ENCODE measurements around the gene YIPF4. TPM values are rescaled to one million over a fixed set of nuclear protein-coding genes. Genes with fewer than 3 reads are reported as not detected.
"Not testable (repeated sequence)": the region's sequence is repeated elsewhere in the genome, so short reads cannot be mapped to it uniquely, and the experiment has no call there.

YIPF4 gene
- total RNA-seq, 1 donor from 2014 or later = 15.1 TPM

DNA sequence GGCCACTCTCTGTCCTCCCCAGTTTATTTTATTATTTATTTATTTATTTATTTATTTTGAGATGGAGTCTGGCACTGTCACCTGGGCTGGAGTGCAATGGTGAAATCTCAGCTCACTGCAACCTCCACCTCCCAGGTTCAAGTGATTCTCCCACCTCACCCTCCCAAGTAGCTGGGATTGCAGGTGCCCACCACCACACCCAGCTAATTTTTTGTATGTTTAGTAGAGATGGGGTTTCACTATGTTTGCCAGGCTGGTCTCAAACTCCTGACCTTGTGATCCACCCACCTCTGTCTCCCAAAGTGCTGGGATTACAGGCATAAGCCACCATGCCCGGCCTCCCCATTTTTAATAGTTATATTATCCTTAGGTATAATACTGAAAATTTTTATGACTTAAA is 51.0 kb downstream of the YIPF4 start:
- H3K9me3 ChIP-seq (ENCODE audit: control insufficient read depth in 3 of 3, low read length in 3 of 3); H3K4me3 ChIP-seq (ENCODE audit: low read length in 3 of 3); H3K9ac ChIP-seq (ENCODE audit: low read depth in 1 of 3, low read length in 3 of 3); H3K36me3 ChIP-seq (ENCODE audit: control insufficient read depth in 3 of 3, insufficient read depth in 3 of 3, low read length in 3 of 3); H3K4me1 ChIP-seq (ENCODE audit: control insufficient read depth in 3 of 3, insufficient read depth in 3 of 3, low read length in 3 of 3); H3K27ac ChIP-seq (ENCODE audit: low read depth, low read length); H3K27me3 ChIP-seq (ENCODE audit: control insufficient read depth in 3 of 3, insufficient read depth in 3 of 3, low read length in 3 of 3): not testable (repeated sequence)

DNA sequence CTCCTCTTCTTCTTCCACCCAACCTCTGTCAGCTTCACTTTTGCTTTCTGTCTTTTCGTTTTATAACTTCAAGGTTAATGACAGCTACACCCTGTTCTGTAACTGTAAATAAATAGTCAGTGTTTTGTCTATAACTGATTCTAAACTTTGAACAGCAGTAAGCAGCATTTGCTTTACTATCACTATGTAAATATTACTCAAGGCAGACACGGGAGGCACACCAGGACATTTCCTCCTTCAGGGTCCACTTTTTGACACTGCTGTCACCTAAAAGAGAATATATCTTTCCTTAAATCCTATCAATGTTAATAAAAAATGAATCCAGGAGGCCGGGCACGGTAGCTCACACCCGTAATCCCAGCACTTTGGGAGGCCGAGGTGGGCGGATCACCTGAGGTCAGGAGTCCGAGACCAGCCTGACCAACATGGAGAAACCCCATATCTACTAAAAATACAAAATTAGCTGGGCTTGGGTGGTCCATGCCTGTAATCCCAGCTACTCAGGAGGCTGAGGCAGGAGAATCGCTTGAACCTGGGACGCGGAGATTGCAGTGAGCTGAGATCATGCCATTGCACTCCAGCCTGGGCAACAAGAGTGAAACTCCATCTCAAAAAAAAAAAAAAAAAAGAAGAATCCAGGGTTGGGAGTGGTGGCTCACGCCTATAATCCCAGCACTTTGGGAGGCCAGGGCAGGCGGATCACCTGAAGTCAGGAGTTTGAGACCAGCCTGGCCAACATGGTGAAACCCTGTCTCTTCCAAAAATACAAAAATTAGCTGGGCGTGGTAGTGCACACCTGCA is 51.7 kb downstream of the YIPF4 start:
- H3K4me1 ChIP-seq (ENCODE audit: control insufficient read depth in 3 of 3, insufficient read depth in 3 of 3, low read length in 3 of 3) = not testable (repeated sequence)

DNA sequence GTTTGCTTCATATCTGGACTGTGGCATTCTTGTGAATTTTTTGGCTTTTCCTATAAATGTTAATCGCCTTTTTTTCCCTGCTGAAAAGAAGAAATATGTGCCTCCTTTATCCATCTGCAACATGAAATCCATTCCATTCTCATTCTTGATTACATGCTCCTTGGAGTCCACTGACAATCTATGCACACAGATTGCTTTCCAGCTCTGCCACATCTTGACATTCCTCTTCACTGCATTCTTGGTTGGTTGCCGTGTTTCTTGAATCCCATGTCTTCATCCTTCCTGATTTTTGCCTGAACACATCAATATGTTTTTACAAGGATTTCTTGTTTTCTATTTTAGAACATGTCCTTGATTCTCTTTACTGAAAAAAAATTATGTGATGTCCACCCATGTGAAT is 52.4 kb downstream of the YIPF4 start:
- H3K27ac ChIP-seq (ENCODE audit: low read depth, low read length) = no peak overlapping the region
- no peak overlapping the region for H3K4me3 ChIP-seq (ENCODE audit: low read length in 3 of 3)
- no peaks in the 10 kb centered on the region for H3K9me3 ChIP-seq (ENCODE audit: control insufficient read depth in 3 of 3, low read length in 3 of 3)
- H3K9ac ChIP-seq (ENCODE audit: low read depth in 1 of 3, low read length in 3 of 3) = no peak overlapping the region
- no peaks in the 10 kb centered on the region for H3K27me3 ChIP-seq (ENCODE audit: control insufficient read depth in 3 of 3, insufficient read depth in 3 of 3, low read length in 3 of 3)
- H3K36me3 ChIP-seq (ENCODE audit: control insufficient read depth in 3 of 3, insufficient read depth in 3 of 3, low read length in 3 of 3) = no peaks in the 10 kb centered on the region
- no peaks in the 10 kb centered on the region for H3K4me1 ChIP-seq (ENCODE audit: control insufficient read depth in 3 of 3, insufficient read depth in 3 of 3, low read length in 3 of 3)

More for the DNA sequence above, 51.7 kb downstream of the YIPF4 start:
- not testable (repeated sequence) for H3K27me3 ChIP-seq (ENCODE audit: control insufficient read depth in 3 of 3, insufficient read depth in 3 of 3, low read length in 3 of 3); H3K4me3 ChIP-seq (ENCODE audit: low read length in 3 of 3); H3K27ac ChIP-seq (ENCODE audit: low read depth, low read length); H3K9ac ChIP-seq (ENCODE audit: low read depth in 1 of 3, low read length in 3 of 3); H3K36me3 ChIP-seq (ENCODE audit: control insufficient read depth in 3 of 3, insufficient read depth in 3 of 3, low read length in 3 of 3); H3K9me3 ChIP-seq (ENCODE audit: control insufficient read depth in 3 of 3, low read length in 3 of 3)

DNA sequence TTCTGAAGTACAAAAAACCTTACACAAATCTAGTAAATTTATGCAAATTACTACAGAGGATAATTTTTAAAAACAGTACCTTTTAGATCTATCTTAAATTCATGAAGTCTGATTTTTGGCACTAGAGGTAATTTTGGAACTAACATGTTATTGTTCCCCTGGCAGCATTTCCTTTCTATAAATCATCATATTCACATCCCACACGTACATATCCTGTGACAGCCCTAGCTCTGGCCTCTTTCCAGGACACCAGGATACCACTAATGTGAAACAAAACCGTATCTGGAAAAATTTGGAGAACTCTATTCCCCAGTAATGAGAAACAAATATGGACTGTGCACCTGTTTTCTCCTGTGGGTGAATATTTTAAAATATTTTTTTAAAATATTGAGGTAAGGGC is 65.1 kb downstream of the YIPF4 start:
- Histone ChIP-seq H3K27me3 (ENCODE audit: control insufficient read depth in 3 of 3, insufficient read depth in 3 of 3, low read length in 3 of 3) (no peaks in the 10 kb centered on the region), H3K9me3 (ENCODE audit: control insufficient read depth in 3 of 3, low read length in 3 of 3) (no peaks in the 10 kb centered on the region), H3K27ac (ENCODE audit: low read depth, low read length) (no peak overlapping the region), H3K4me1 (ENCODE audit: control insufficient read depth in 3 of 3, insufficient read depth in 3 of 3, low read length in 3 of 3) (no peaks in the 10 kb centered on the region), H3K9ac (ENCODE audit: low read depth in 1 of 3, low read length in 3 of 3) (no peak overlapping the region), H3K36me3 (ENCODE audit: control insufficient read depth in 3 of 3, insufficient read depth in 3 of 3, low read length in 3 of 3) (no peaks in the 10 kb centered on the region), H3K4me3 (ENCODE audit: low read length in 3 of 3) (no peak overlapping the region)

DNA sequence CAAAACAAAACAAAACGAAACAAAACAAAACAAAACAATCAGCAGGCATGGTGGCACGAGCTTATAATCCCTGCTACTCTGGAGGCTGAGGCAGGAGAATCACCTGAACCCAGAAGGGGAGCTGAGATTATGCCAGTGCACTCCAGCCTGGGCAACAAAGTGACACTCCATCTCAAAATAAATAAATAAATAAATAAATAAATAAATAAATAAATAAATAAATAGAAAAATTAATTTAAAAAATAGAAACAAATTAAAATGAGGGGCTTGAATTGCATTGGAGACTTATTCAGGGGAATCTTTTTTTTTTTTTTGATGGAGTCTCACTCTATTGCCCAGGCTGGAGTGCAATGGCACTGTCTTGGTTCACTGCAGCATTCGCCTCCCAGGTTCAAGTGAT is 73.1 kb downstream of the YIPF4 start:
- not testable (repeated sequence) for H3K4me1 ChIP-seq (ENCODE audit: control insufficient read depth in 3 of 3, insufficient read depth in 3 of 3, low read length in 3 of 3); H3K27ac ChIP-seq (ENCODE audit: low read depth, low read length); H3K4me3 ChIP-seq (ENCODE audit: low read length in 3 of 3); H3K9ac ChIP-seq (ENCODE audit: low read depth in 1 of 3, low read length in 3 of 3); H3K9me3 ChIP-seq (ENCODE audit: control insufficient read depth in 3 of 3, low read length in 3 of 3); H3K36me3 ChIP-seq (ENCODE audit: control insufficient read depth in 3 of 3, insufficient read depth in 3 of 3, low read length in 3 of 3); H3K27me3 ChIP-seq (ENCODE audit: control insufficient read depth in 3 of 3, insufficient read depth in 3 of 3, low read length in 3 of 3)

DNA sequence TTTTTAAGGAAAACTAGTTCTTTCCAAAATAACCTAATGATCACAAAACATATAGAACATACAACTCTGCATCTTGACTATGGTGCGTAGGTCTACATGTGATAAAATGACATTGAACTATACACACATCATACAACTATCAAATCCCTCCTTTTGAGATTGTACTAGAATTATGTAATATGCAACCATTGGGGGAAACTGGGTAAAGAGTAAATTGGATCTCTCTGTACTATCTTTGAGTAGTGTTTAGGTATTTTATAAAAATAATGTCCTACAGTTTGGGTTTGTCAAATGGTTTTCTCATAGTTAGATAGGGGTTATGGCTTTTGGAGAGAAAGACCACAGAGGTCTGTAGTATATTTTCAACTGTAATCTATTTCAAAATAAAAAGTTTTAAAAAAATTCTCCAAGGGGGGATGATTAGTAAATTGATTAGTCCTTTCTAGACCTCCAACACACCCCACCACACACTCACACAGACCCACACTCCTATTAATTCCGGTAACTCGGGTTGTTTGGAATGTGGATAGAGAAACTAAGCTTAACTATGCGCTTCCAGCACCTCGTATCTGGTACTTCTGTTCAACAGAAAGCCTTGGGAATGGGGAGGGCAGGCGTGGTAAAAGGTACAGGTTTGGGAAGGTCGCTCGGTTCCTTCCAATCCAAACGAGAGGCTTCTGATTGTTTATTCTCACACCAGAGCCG is 78.4 kb downstream of the YIPF4 start:
- Histone ChIP-seq H3K9me3 (ENCODE audit: control insufficient read depth in 3 of 3, low read length in 3 of 3) (no peaks in the 10 kb centered on the region), H3K9ac (ENCODE audit: low read depth in 1 of 3, low read length in 3 of 3) (peak overlapping the region; percentile 97 to 99 (median 98)), H3K4me1 (ENCODE audit: control insufficient read depth in 3 of 3, insufficient read depth in 3 of 3, low read length in 3 of 3) (peaks cover 17 to 28% (median 25%) of the 10 kb centered on the region in 3 donors), H3K36me3 (ENCODE audit: control insufficient read depth in 3 of 3, insufficient read depth in 3 of 3, low read length in 3 of 3) (no peaks in the 10 kb centered on the region), H3K4me3 (ENCODE audit: low read length in 3 of 3) (peak overlapping the region; percentile 95 to 98 (median 96)), H3K27ac (ENCODE audit: low read depth, low read length) (peak overlapping the region; percentile 97), H3K27me3 (ENCODE audit: control insufficient read depth in 3 of 3, insufficient read depth in 3 of 3, low read length in 3 of 3) (no peaks in the 10 kb centered on the region)

DNA sequence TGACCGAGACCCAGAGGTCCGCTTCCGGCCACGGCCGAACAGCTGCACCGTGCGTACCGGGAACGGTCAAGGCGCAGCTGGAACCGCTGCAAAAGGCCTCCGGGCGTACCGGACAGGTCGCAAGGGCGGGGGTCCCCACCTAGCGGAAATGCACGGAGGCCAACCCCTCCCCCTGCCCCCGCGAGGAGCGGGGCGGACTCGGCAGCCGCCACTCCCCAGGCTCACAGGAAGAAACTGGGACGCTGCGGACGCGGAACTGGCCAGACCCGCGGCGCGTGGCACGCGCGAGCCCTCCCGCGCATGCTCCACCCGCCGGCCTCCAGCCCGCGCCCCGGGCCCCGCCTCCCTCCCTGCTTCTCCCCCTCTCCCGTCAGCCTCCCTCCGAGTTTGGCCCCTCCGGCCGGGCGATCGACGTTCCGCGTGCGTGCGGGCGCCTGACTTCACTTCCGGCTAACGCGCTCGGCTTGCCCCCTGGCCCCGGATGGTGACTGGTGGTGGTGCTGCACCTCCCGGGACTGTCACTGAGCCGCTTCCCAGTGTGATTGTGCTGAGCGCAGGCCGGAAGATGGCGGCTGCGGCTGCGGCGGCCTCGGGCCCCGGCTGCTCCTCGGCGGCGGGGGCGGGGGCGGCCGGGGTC is 79.1 kb downstream of the YIPF4 start, which contains the start of gene BIRC6:
Gene BIRC6 (plus strand): TSS at position 343 of the 637 bp plus-strand sequence. CDS start 139 bp downstream, at position 482.
- H3K9me3 ChIP-seq (ENCODE audit: control insufficient read depth in 3 of 3, low read length in 3 of 3) = no peaks in the 10 kb centered on the region
- H3K36me3 ChIP-seq (ENCODE audit: control insufficient read depth in 3 of 3, insufficient read depth in 3 of 3, low read length in 3 of 3) = peaks cover 0 to 2% (median 0%) of the 10 kb centered on the region in 3 donors
- H3K27me3 ChIP-seq (ENCODE audit: control insufficient read depth in 3 of 3, insufficient read depth in 3 of 3, low read length in 3 of 3) = no peaks in the 10 kb centered on the region
- H3K27ac ChIP-seq (ENCODE audit: low read depth, low read length) = peak within 1 kb of the TSS; percentile 97
- H3K4me1 ChIP-seq (ENCODE audit: control insufficient read depth in 3 of 3, insufficient read depth in 3 of 3, low read length in 3 of 3) = peaks cover 17 to 28% (median 25%) of the 10 kb centered on the region in 3 donors
- peak within 1 kb of the TSS; percentile 98 to 99 (median 98) for H3K9ac ChIP-seq (ENCODE audit: low read depth in 1 of 3, low read length in 3 of 3)
- H3K4me3 ChIP-seq (ENCODE audit: low read length in 3 of 3) = peak within 1 kb of the TSS; percentile 95 to 98 (median 96)

DNA sequence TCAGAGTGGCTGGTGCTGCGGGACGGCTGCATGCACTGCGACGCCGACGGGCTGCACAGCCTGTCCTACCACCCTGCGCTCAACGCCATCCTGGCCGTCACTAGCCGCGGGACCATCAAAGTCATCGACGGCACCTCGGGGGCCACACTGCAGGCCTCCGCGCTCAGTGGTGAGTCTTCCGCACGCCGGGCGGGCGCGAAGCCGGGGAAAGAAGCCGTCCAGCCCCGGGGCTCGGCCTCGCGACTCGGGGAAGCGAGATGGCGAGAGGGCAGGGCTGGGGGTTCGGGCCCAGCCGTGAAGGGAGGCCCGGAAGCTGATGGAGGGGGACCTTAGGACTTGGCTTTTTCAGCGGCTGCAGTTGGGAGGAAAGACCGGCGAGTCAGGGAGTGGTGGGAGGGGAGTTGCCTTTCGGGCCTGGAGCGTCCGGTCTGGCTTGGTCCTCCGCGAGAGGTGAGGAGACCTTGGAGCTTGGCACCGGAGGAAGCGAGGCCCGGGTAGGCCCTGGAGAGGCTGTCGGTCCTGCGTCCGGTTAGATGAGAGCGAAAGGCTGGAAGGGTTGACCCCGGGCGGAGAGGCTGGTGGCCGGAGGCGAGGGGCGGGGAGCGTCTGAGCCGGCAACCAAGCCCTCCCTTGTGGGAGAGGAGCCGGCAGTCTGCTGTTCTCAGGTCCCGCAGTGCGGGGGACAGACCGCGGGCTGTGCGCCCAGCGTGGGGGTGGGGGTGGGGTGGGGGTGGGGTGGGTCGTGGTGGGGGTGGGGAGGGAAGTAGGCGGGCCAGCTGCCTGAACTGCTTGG is 79.8 kb downstream of the YIPF4 start:
- Histone ChIP-seq H3K27me3 (ENCODE audit: control insufficient read depth in 3 of 3, insufficient read depth in 3 of 3, low read length in 3 of 3) (no peaks in the 10 kb centered on the region), H3K27ac (ENCODE audit: low read depth, low read length) (peak overlapping the region; percentile 97), H3K4me3 (ENCODE audit: low read length in 3 of 3) (peak overlapping the region; percentile 95 to 98 (median 95)), H3K4me1 (ENCODE audit: control insufficient read depth in 3 of 3, insufficient read depth in 3 of 3, low read length in 3 of 3) (peaks cover 17 to 28% (median 25%) of the 10 kb centered on the region in 3 donors), H3K9ac (ENCODE audit: low read depth in 1 of 3, low read length in 3 of 3) (peak overlapping the region; percentile 98 to 99 (median 98)), H3K9me3 (ENCODE audit: control insufficient read depth in 3 of 3, low read length in 3 of 3) (no peaks in the 10 kb centered on the region), H3K36me3 (ENCODE audit: control insufficient read depth in 3 of 3, insufficient read depth in 3 of 3, low read length in 3 of 3) (peaks cover 0 to 2% (median 0%) of the 10 kb centered on the region in 3 donors)

DNA sequence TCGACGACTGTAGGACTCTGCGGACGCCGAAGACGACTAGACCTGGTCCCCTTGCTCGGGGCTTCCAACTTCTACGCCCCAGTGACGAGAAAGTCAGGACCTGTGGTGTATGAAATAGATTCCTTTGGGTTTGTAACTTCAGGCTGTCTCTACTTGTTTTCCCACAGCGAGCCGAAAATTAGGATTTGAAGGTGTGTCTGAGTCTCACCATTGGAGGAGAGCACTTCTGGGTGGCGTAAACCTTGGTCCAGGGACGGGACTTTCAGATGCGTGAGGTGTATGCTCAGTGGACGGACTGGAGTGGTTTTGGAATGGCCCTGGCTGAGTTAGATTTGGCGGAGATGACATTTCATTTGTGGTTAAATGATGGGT is 80.4 kb downstream of the YIPF4 start:
- H3K27me3 ChIP-seq (ENCODE audit: control insufficient read depth in 3 of 3, insufficient read depth in 3 of 3, low read length in 3 of 3) = no peaks in the 10 kb centered on the region
- H3K4me3 ChIP-seq (ENCODE audit: low read length in 3 of 3) = peak overlapping the region; percentile 86 to 98 (median 95)
- peak overlapping the region; percentile 97 for H3K27ac ChIP-seq (ENCODE audit: low read depth, low read length)
- peaks cover 17 to 28% (median 25%) of the 10 kb centered on the region in 3 donors for H3K4me1 ChIP-seq (ENCODE audit: control insufficient read depth in 3 of 3, insufficient read depth in 3 of 3, low read length in 3 of 3)
- peak overlapping the region; percentile 71 to 84 (median 83) for H3K9ac ChIP-seq (ENCODE audit: low read depth in 1 of 3, low read length in 3 of 3)
- H3K36me3 ChIP-seq (ENCODE audit: control insufficient read depth in 3 of 3, insufficient read depth in 3 of 3, low read length in 3 of 3) = peaks cover 0 to 2% (median 0%) of the 10 kb centered on the region in 3 donors
- H3K9me3 ChIP-seq (ENCODE audit: control insufficient read depth in 3 of 3, low read length in 3 of 3) = no peaks in the 10 kb centered on the region

Measured in skeletal muscle tissue (tissue), 4 donors.